Glutamatergic neuron (in vitro differentiated cells): Measurements from ENCODE around the gene CTBP2. TPM values are rescaled to one million over a fixed set of nuclear protein-coding genes. Genes with fewer than 3 reads are reported as not detected.

Source experiments
- DNase-seq: peaks from one replicate; pipeline ENCODE4 v3.0.0; 2022
- H3K27ac Mint-ChIP-seq: one replicate; pipeline ENCODE4 v1.8.0; 2020; ENCODE audit warnings: mild to moderate bottlenecking, mixed read lengths, inconsistent platforms; ENCODE audit not compliant: unreplicated experiment
- H3K27me3 Mint-ChIP-seq: one replicate; pipeline ENCODE4 v1.8.0; 2020; ENCODE audit warnings: mild to moderate bottlenecking, moderate library complexity, mixed read lengths, inconsistent platforms; ENCODE audit not compliant: unreplicated experiment
- H3K36me3 Mint-ChIP-seq: one replicate; pipeline ENCODE4 v1.8.0; 2020; ENCODE audit warnings: mild to moderate bottlenecking, mixed read lengths, inconsistent platforms; ENCODE audit not compliant: unreplicated experiment
- H3K4me1 Mint-ChIP-seq: one replicate; pipeline ENCODE4 v1.8.0; 2020; ENCODE audit warnings: mild to moderate bottlenecking, low read depth, mixed read lengths, inconsistent platforms; ENCODE audit not compliant: unreplicated experiment
- H3K4me3 Mint-ChIP-seq: one replicate; pipeline ENCODE4 v1.8.0; 2020; ENCODE audit warnings: mild to moderate bottlenecking, mixed read lengths, inconsistent platforms; ENCODE audit not compliant: unreplicated experiment
- H3K9me3 Mint-ChIP-seq: one replicate; pipeline ENCODE4 v1.8.0; 2020; ENCODE audit warnings: mild to moderate bottlenecking, moderate library complexity, mixed read lengths, inconsistent platforms; ENCODE audit not compliant: unreplicated experiment
- CTCF ChIP-seq: fragments of 200-600 bp; sonication (generic); IDR thresholded peaks from one replicate; pipeline ENCODE4 v1.5.0; 2021; ENCODE audit not compliant: partially characterized antibody, unreplicated experiment
- total RNA-seq: library from RNA; stranded (reverse); fragmentation: NEBNext Ultra II Directional; extraction: Animal tissue kit (Norgen Biotek cat#: 25700); gene quantifications from one replicate; pipeline ENCODE4 v1.2.1, GENCODE V29; 2021; ENCODE audit not compliant: unreplicated experiment

Gene CTBP2
- total RNA-seq, 1 donor from 2014 or later, result 174 TPM

DNA sequence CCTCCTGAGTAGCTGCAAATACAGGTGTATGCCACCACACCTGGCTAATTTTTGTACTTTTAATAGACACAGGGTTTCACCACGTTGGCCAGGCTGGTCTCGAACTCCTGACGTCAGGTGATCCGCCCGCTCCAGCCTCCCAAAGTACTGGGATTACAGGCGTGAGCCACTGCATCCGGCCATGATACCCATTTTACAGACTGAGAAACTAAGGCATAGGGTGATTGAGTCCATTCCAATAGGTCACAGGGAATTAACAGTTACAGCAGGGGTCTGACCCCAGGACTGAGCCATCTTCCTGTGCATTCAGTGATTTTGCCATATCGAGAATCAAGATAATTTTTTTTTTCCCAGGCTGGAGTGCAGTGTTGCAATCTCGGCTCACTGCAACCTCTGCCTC, 12.3 kb upstream of the CTBP2 start:
- Mint-ChIP-seq H3K4me1 (peaks cover 7% of the 10 kb centered on the region), H3K36me3 (peaks cover 6% of the 10 kb centered on the region), H3K27ac (no peak overlapping the region), H3K27me3 (no peaks in the 10 kb centered on the region), H3K9me3 (no peaks in the 10 kb centered on the region), H3K4me3 (no peak overlapping the region)
- DNase-seq, result no peak
- TF ChIP-seq CTCF, result no peak

GRCh38 chr10:125171402-125172306, 11.3 kb upstream of the CTBP2 start:
- Mint-ChIP-seq H3K4me1 (peaks cover 7% of the 10 kb centered on the region), H3K36me3 (peaks cover 4% of the 10 kb centered on the region), H3K27ac (no peak overlapping the region), H3K27me3 (no peaks in the 10 kb centered on the region), H3K4me3 (no peak overlapping the region), H3K9me3 (no peaks in the 10 kb centered on the region)
- no peak for TF ChIP-seq CTCF
- DNase-seq, result no peak

DNA sequence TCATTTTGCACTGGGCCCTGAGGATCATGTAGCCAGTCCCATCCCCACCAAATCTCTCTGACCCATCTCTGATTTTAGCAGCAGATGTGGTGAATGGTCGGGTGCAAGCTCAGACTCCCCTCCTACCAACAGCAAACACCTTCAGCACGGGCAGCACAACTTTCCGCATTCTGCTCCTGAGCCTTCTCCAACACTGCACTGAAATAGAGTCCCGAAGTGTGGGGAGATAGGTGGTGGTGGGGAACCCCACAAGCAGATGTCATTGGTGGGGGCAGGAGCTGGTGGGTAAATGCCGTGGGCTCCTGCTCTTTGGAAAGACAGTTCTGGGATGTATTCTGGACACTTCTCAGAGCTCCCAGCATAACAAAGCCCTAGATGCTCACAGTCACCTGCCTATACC, 9.6 kb upstream of the CTBP2 start:
- no peaks in the 10 kb centered on the region for H3K9me3 Mint-ChIP-seq
- H3K27me3 Mint-ChIP-seq, result no peaks in the 10 kb centered on the region
- TF ChIP-seq CTCF, result no peak
- no peak for DNase-seq
- no peak overlapping the region for H3K27ac Mint-ChIP-seq
- H3K4me1 Mint-ChIP-seq, result peaks cover 7% of the 10 kb centered on the region
- H3K4me3 Mint-ChIP-seq, result no peak overlapping the region
- H3K36me3 Mint-ChIP-seq, result no peaks in the 10 kb centered on the region

DNA sequence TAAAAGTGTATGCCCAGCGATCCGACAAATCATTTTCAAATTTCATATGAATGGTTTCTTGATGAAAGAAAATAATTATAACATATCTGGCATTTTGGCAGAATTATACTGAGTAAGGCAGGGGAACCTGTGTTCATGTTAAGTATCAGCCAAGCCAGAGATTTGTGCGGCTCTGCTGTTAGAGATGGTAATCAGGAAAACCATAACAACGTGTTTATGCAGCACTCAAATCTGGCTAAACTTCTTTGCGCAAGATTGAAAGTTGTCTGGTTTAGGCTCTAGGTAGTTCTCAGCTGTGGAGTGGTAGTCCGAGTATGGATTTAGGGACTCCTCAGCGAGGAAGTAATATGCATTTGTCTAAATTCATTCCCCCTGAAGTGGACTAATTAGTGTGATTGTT, 8.9 kb upstream of the CTBP2 start:
- Mint-ChIP-seq H3K9me3 (no peaks in the 10 kb centered on the region), H3K4me3 (no peak overlapping the region), H3K27me3 (no peaks in the 10 kb centered on the region), H3K27ac (no peak overlapping the region), H3K36me3 (no peaks in the 10 kb centered on the region), H3K4me1 (peaks cover 10% of the 10 kb centered on the region)
- TF ChIP-seq CTCF, result no peak
- DNase-seq, result no peak

- no peak for TF ChIP-seq CTCF
- Mint-ChIP-seq H3K27ac (no peak overlapping the region), H3K27me3 (peaks cover 3% of the 10 kb centered on the region), H3K4me1 (peaks cover 7% of the 10 kb centered on the region), H3K36me3 (no peaks in the 10 kb centered on the region), H3K4me3 (no peak overlapping the region), H3K9me3 (peaks cover 4% of the 10 kb centered on the region)
- no peak for DNase-seq
Observed at GRCh38 chr10:125166658-125167057, 6.3 kb upstream of the CTBP2 start.
